ENCODE measurements around the gene BNC2.

DNA sequence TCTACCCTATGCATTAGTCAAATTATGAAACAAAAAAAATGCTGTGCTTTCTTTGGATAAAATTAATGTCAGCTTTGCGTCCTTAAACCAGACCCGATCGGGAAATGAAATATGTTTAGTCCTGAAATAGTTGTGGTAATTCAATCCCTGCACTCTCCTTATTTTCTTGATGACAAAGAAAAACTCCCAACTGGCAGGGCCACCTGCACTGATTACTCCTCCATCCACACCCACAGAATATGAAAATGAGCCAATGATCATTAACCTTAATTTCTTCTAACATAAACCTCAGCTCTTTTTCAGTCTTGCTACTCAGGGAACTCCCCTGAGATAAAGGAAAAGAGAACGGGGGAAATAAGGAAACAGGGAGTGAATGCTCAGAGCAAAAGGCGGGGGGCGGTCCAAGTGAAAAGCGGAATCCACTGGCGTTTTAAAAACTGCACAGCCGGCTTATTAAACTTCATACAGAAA lies 245.3 kb downstream of the BNC2 start:
- TF ChIP-seq, protein P1, sequence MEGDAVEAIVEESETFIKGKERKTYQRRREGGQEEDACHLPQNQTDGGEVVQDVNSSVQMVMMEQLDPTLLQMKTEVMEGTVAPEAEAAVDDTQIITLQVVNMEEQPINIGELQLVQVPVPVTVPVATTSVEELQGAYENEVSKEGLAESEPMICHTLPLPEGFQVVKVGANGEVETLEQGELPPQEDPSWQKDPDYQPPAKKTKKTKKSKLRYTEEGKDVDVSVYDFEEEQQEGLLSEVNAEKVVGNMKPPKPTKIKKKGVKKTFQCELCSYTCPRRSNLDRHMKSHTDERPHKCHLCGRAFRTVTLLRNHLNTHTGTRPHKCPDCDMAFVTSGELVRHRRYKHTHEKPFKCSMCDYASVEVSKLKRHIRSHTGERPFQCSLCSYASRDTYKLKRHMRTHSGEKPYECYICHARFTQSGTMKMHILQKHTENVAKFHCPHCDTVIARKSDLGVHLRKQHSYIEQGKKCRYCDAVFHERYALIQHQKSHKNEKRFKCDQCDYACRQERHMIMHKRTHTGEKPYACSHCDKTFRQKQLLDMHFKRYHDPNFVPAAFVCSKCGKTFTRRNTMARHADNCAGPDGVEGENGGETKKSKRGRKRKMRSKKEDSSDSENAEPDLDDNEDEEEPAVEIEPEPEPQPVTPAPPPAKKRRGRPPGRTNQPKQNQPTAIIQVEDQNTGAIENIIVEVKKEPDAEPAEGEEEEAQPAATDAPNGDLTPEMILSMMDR (conservative IDR thresholded peaks at IDR 0.05), result no peak
- no peak for TF ChIP-seq EZH2 (IDR thresholded peaks at IDR 0.05; ENCODE audit: low read depth)

Data from PC-9 (cell line).